ENCODE results near the gene FOXO3.
"Not testable (repeated sequence)": the region's sequence is repeated elsewhere in the genome, so short reads cannot be mapped to it uniquely, and the experiment has no call there.

FOXO3 gene

DNA sequence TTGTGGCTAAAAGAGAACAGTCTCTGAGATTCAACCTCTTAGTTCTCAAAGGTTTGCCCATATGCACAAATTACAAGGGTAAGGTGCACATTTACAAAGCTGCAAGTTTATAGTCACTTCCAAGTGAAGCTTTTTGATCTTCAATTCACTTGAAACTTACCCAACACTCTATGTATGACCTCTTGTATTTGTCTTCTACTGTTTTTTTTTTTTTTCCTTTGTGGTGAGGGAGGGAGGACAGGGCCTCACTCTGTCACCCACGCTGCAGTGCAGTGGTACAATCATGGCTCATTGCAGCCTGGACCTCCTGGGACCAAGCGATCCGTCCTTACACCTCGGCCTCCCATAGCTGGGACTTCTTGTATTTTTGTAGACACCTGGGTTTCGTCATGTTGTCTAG is 4.5 kb upstream of the FOXO3 start:
- DNase-seq (ENCODE audit: low read depth), result no peak

DNA sequence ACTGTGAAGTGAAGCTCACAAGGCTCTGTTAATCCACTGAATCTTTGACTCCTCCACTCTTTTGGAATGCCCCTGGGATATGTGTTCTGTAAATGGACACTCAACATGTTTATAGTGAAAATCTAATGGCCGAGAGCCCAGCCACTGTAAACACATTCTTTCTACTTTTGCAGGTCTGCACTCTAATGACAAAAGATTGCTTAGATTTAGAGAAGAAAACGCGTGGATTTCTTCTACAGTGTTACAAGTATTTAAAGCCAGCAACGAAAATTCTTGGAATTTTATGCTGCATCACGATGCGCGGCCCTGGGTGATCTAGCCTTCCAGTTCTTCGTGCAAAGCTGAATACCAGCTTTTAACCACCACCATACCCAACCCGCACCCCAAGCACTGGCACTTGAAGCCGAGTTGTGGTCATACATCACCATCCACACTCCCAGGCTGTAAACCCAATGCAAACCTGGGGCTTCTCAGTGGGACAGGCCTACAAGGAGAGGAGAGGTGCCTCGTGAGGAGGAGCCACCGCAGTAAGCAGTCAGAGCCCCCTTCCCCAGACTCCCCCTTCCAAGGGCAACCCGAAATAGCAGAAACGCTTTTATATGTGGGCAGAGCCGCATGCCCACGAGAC is 3.7 kb upstream of the FOXO3 start:
- no peak for DNase-seq (ENCODE audit: low read depth)

DNA sequence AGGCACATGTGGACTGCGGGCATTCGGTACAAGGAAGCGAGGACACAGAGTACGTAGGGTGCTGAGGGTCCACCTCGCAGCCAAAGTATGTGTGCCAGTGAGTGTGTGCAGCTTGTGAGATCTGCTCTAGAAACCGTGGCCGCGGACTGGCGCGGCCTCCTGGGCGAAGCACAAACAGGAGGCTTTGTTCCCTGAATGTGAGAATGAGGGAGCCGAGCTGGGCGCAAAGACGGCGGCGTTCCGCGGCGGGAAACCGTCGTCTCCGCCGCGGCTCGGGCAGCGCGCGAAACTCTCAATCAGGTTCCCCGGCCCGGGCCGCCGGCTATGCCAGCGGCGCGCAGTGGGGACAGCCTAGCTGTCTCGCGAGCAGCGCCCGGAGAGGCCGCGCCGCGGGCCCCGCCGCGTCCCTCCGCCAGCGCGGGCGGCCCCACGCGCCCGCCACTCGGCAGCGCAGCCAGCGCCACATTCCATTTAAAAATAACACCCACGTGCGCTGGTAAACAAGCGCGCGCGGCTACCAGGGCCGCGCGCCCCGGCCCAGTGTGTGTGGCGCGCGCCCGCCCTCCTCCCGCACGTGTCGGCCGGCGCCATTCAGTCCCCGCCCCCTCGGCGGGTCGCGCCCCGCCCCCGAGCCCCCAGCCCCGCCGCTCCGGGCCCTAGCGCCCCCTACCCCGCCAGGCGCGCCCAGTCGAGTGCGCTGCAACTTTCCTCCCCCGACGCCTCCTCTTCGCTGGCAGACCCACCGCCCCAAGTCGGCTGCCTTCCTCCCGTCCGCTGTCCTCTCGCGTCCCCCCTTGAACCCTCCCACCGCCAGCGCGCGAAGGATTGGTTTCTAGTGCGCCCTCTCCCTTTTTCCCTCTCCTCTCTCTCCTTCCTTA is 3.0 kb upstream of the FOXO3 start:
- DNase-seq (ENCODE audit: low read depth), result no peak

DNA sequence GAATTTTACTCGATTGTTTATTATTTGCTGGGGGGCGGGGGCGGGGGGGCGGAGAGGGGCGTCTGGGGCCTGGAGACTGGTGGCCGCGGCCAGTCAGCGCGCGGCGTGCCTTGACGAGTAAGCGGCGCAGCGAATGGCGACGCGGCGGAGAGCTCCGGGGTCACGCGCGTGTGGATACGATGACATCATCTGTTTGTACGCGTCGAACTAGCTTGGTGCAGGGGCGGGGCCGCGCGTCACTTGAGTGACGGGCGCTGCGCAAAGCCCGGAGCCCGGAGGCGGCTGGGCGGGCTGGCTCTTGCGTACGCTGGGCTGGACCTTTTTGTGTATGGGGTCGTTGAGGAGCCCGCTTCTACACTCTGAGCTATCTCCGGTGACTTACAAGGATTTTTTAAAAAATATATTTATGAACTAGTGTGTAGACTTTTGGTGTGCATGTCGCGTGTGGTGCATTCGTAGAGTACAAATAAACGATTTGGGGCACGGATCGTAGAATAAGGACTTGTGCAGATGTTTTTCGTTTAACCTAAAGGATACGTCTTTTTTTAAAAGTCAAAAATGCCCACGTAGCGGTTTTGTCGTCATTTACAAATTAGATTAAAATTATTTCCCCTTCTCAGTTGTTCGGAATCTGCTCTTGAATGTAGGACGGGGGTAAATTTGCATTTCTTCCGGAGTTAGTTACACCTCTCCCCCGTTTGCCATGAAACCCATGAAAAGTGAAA is 2.2 kb upstream of the FOXO3 start:
- peak; percentile 86 for DNase-seq (ENCODE audit: low read depth)

DNA sequence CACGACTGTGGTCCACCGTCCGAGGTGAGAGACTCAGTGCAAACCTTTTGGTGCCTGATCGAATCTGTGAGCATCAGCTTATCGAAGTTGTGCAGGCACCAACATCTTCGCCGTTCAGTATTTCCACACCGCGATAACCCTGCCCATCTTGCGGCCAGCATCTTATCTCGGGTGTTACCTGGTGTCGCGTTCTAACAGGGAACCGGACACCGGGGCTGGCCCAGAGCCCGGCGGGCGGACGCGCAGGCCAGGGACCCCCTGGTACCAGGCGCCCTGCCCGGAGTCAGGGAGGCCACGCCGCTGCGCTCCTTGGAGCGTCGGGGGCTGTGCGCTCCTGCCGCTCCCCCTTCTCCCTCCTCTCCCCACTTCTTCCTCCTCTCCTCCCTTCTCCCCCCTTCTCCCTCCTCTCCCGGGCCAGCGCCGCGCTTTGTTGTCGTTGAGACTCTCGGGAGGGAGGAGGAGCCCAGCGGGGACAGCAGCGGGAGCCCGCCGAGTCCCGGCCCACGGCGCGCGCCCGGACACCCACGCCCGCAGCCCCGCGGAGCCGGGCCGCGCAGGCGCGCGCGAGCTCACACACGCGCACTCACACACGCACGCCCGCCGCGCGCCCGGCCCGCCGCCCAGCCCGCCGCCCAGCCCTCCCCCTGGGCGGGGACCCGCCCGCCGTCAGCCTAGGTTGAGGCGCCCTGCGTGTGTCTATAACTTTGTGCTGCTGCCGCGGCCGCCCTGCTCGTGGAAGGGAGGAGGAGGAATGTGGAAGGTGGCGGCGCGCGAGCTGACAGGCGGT is 1.4 kb upstream of the FOXO3 start:
- no peak for DNase-seq (ENCODE audit: low read depth)

DNA sequence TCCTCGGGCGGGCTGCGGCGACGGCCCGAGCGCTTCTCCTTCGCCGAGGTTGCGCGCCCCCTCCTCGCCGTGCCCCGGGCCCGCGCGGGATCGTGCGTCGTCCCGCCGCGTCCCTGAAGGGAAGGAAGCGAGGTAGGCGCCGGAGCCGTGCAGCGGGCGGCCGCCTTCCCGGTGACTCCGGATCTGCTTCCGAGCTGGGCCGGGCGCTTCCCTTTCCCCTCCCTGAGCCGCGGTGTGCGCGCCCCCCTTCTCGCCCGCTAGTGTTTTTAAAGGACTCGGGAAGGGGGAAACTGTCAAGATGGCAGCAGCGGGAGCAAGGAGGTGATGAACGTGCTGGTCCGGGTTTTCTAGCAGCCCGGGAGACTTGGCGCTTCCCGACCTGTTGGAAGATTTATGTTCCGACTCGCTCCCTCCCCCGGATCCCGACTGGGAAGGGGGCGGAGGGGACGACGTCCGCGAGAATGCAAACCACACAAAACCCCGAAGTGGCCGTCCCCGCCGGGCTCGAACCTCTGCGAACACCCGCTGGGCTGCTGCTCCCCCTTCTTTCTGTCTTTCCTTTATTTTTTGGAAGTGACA is 744 bp upstream of the FOXO3 start:
- no peak for DNase-seq (ENCODE audit: low read depth)

DNA sequence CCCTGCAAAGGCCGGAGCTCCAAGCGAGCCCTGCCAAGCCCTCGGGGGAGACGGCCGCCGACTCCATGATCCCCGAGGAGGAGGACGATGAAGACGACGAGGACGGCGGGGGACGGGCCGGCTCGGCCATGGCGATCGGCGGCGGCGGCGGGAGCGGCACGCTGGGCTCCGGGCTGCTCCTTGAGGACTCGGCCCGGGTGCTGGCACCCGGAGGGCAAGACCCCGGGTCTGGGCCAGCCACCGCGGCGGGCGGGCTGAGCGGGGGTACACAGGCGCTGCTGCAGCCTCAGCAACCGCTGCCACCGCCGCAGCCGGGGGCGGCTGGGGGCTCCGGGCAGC is 561 bp downstream of the FOXO3 start:
- not testable (repeated sequence) for DNase-seq (ENCODE audit: low read depth)

DNA sequence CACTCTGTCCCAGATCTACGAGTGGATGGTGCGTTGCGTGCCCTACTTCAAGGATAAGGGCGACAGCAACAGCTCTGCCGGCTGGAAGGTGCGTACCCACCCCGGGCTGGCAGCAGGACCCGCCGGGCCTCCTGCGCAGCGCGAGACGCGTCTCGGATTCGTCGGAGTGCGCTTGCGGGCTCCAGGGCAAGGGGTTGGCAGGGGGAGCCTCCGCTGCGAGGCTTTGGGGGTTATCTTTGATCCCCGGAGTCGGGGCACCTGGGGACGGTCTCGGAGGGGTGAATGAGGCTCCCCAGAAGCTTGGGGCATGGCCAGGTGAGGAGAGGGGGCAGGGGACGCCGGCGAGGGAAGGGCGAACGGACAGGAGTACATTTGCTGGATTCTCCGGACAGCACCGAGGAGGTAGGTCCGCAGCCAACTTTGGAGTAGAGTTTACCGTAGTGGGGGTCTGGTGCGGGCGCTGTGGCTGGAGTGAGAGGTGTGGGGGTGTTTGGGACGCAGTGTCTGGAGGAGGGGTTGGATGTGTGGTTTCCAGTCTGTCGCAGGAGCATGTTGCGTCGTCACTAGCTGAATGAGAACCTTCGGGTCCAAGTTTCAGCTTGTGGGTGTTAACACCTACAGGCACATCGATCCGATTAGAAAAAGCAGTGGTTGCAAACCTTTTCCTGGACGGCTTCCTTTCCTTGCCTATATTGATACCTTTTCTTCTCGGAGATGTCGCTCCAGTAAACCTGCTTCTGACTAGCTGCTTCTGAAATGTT is 1.2 kb downstream of the FOXO3 start:
- no peak for DNase-seq (ENCODE audit: low read depth)

DNA sequence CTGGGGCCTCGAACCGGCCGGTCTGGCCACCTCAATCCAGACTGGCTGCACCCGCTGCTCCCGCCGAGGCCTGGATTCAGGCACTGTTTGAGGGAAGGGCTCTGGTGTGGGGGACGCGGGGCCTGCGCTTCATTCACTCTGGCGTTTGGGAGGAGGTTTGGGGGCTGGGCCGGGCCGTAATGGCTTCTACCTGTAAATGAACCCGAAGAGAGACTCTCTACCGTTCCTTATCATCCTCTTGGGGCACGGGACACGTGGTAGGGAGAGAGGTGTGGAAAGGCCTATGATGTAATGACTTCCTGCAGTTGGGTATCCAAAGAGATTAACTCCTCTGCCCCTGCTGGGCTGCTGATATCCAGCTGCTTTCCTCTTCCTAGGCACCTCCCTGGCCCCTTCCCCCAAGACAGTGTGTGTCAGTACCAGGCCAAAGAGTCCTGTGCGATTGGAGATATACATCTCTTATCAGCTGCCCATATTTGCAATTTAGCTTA is 1.8 kb downstream of the FOXO3 start:
- no peak for DNase-seq (ENCODE audit: low read depth)

DNA sequence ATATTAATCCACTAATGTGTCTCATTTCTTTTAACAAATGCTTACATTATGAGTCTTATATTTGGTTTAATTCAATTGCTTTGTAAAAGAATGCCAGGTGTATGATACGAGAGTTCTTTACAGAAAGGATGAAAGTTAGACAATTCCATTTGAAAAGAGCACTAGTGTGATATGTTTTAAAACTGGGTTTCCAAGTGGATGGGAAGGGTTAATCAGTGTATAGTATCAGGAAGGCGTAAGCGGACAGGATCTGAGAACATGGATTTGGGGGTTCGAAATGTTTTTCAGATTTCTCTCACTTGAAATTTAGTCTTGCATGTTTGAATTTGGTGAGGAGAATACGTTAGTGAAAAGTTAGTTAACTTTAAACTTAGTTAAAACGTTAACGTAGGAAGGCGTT is 2.6 kb downstream of the FOXO3 start:
- no peak for DNase-seq (ENCODE audit: low read depth)

DNA sequence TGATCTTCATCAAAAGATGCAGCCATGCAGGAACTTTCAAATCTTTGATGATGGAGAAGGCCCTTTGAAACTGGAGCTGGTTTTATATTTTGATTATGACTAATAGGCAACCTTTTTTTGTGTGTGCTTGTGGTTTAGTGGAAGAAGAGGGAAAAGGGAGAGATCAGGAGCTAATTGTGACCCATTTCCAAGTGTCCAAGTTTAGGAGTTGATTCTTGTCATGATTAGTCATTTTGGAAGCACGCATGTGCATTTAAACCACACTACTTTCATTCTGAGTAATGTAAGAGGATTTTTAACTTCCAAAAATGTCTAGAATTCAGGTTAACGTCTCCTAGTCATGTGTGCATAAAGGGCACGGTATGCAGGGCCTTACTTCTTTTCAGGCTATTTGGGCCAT is 3.5 kb downstream of the FOXO3 start:
- peak; percentile 96 for DNase-seq (ENCODE audit: low read depth)

DNA sequence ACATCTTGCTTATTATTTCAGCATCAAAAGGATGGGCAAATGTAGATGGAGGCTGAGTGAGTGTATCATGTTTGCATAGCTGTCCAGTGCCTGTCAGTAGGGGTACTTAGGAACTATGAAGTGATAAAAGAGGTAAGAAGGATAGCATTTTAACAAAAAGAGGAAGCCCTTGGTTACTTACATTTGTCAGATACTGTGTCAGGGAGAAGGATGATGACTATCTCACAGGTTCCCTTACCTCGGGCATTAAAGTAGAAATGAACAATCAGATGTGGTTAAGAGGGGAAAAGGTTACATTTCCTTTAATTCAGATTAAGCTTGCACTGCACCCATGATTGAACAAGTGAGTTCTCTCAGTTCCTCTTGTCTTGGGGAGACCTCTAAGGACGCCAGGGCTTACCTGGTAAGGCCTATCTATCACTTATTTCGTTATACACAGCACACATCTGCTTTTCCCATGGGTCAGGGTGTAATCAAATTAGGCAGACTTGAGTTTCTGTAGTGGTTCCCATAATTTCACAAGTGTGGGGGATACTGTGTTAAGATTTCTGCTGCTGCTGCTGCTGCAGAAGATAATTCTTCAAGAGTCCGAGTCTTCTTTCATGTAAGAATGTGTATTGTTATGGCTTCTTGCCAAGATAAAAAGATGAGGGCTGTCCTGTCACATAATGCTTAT is 4.5 kb downstream of the FOXO3 start:
- no peak for DNase-seq (ENCODE audit: low read depth)

DNA sequence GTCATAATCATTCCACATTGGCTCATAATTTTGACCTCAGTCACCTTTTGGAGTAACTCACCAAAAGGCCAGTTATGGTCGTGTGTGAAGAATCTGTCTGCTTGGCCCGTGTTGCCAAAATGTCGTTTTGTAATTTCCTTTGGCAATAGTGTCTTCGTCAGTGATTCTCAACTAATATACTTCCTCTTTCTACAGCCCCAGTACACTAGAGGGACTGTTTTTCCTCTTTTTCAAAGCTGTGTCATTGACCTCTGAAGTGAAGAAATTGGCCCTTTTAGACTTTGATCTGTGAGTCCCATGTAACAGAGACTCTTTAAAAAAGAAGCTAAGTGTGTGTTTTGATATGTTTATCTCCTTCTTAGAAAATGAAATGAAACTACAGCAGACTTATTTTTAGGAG is 5.2 kb downstream of the FOXO3 start:
- peak; percentile 91 for DNase-seq (ENCODE audit: low read depth)

DNA sequence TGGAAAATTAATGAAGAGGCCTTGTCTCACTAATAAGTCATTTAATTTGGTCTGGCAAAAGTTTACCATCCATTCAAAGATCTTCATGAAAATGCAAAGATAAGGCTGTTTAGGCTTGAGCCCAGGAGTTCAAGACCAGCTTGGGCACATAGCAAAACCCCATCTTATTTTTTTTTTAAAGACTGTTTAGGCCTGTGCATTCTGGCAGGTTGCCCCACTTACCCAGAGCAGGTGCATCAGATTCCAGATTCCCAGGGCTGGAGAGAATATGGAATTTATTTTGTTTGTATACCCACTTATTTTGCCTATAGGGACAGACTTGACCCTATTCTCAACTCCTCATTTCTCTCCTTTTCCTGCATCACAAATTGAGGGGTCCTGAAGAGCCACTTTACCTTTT is 5.7 kb downstream of the FOXO3 start:
- DNase-seq (ENCODE audit: low read depth), result no peak

DNA sequence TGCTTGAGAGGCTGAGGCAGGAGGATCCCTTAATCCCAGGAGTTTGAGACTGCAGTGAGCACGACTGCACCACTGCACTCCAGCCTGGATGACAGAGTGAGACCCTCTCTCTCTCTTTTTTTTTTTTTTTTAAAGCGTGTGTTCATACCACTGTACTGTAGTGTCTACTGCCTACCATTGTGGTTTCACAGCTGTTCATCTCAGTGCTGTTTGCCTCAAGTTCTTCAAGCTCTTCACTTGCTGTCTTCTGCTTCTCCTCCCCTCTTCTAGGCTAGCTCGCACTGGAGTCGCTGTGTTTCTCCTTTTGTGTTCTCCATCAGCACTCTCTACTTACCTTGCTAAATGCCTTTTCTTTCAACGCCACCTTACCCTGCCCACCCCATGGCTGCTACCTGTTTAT is 7.4 kb downstream of the FOXO3 start:
- no peak for DNase-seq (ENCODE audit: low read depth)

DNA sequence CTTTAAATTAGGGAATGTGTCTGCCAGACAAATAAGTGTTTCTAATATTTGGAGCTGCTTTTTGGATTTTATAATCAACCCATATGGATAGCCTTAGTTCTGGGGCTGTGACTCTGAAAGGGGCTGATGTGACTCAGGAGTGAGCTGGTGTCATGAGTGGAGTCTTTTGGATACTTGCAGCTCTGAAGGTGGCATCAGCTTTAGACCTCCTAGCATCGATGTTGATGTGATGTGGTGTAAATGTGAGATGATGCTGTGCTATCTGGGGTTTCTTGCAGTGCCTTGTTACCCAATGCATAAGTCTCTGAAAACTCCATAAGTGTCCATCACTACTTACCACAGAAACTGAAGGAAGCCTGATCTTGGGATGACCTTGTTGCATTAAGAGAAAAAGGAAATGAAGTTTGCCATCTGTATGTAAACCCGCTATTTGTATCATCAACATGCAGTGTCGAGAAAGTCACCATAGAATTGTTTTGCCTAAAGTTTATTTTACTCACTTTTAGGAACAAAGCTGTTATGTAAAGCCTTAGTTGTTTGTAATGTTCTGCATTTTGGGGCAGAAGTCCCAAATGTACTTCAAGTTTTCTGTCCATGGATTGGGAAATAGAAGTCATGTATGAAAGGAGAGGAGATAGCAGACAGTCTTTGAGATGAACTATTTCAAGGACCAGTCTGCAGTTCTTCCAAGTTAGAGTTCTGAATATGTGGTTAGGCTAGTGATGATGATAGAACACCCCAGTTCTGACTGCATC is 8.0 kb downstream of the FOXO3 start:
- no peak for DNase-seq (ENCODE audit: low read depth)

DNA sequence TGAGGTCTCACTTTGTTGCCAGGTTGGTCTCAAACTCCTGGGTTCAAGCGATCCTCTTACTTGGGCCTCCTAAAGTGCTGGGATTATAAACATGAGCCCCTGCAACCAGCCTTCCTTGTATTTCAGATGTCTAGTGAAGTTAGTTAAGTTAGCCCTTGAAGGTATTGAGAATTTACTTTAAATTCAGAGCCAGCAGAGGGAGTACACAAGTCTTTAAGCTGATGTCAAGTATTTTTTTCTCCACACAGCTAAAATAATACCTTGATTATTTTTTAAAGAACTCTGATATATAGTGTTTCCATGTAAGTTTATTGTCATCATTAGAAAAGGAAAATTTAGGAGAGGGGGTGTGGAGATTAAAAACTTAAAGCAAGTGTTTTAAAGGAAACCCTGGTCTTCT is 9.8 kb downstream of the FOXO3 start:
- DNase-seq (ENCODE audit: low read depth), result no peak

DNA sequence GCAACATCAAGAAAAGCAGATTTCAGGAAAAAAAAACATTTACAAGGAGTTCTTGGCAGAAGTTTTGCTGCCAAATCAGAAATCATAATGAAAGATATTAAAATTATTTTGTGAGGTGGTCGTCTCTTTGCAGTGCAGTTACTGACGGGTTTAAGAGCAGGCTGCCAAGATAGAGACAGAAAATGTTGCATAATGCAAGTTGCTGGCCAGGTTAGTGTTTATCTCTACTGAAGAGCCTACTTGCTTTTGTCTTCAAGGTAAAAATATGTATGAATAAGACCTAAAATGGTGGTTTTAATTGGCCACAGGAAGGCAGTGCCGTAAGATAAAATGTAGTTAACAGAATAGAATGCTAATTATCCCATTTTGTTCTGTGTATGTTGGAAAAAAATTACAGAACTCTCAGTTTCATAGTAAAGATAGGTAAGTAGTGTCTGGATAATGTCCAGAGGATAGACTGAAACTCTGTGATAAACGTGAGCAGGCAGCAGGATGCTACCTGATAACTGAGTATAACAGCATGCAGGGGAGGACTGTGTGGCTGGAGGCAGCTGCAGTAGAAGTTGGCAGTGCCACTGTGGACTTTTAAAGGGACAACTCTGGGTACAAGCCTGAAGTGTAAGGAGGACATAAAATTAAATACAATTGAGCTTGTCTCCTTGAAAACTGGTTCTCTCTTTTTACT is 13.9 kb downstream of the FOXO3 start:
- DNase-seq (ENCODE audit: low read depth), result no peak

DNA sequence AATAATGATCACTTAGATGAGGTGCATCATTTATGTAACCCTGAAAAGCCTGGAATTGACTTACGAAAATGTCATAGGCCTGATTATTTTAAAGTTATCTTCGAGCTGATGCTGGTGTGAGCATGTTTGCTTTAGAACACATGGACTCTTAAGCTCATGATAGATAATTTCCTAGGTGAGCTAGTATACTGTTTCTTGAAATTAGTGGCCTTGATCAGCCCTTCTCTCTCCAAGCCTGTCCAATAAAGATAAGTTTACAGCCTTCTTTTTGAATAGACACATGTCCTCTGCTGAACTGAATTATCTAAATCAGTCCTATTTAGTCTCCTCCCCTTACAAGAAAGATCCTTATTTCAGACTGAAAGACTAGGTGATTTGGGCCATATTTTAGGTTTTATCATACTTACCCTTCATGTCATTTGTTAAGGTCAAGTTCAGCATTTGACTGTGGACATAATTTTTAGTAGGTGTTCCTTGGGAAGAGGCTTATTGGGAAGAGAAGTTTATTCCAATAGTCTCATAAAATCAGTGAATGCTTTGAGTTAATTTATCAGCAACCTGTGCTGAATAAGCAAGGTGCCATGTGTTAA is 15.3 kb downstream of the FOXO3 start:
- no peak for DNase-seq (ENCODE audit: low read depth)

Data from GM04503 (cell line).